GM18858 (cell line): ENCODE measurements around the gene GPR84.

ENCODE experiments used
- ATAC-seq: cut with Tn5 transposase; IDR thresholded peaks from one replicate; pipeline ENCODE4 v1.9.1; 2021; ENCODE audit not compliant: unreplicated experiment

Gene GPR84

GRCh38 chr12:54375259-54375579 lies 10.9 kb upstream of the GPR84 start:
- no peak for ATAC-seq

- no peak for ATAC-seq
These were observed 10.4 kb upstream of the GPR84 start for GRCh38 chr12:54374562-54375258.

- ATAC-seq, result no peak
These were observed 9.6 kb upstream of the GPR84 start for GRCh38 chr12:54373649-54374561.

GRCh38 chr12:54372113-54372806 lies 8.0 kb upstream of the GPR84 start:
- no peak for ATAC-seq

- ATAC-seq, result no peak
These were observed 7.2 kb upstream of the GPR84 start for GRCh38 chr12:54371328-54372112.

- no peak for ATAC-seq
These were observed 6.0 kb upstream of the GPR84 start for GRCh38 chr12:54370171-54370730.

- ATAC-seq, result no peak
These were observed 5.4 kb upstream of the GPR84 start for GRCh38 chr12:54369597-54370131.

- peak; percentile 66 for ATAC-seq
These were observed 4.7 kb upstream of the GPR84 start for GRCh38 chr12:54368709-54369596.

GRCh38 chr12:54368025-54368708 lies 3.9 kb upstream of the GPR84 start:
- ATAC-seq, result peak; percentile 14

GRCh38 chr12:54363618-54364017 lies 668 bp downstream of the GPR84 start:
- ATAC-seq, result no peak

GRCh38 chr12:54363047-54363446 lies 1.2 kb downstream of the GPR84 start:
- no peak for ATAC-seq

- no peak for ATAC-seq
These were observed 3.4 kb downstream of the GPR84 start for GRCh38 chr12:54360717-54361456.

- ATAC-seq, result no peak
These were observed 4.4 kb downstream of the GPR84 start for GRCh38 chr12:54359762-54360351.

GRCh38 chr12:54358945-54359761 lies 5.1 kb downstream of the GPR84 start:
- ATAC-seq, result peak; percentile 97

- ATAC-seq, result no peak
These were observed 5.9 kb downstream of the GPR84 start for GRCh38 chr12:54358191-54358944.

- no peak for ATAC-seq
These were observed 6.6 kb downstream of the GPR84 start for GRCh38 chr12:54357506-54358190.
